K562 (cell line): ENCODE results near the gene DCAF12. TPM values are rescaled to one million over a fixed set of nuclear protein-coding genes. Genes with fewer than 3 reads are reported as not detected.
A peak's percentile ranks its signal among the peaks of the same experiment; 100 is the strongest.

ENCODE experiments used
- BDP1 ChIP-seq: IDR thresholded peaks from 3 replicates; pipeline ENCODE4 v1.6.1; 2011; ENCODE audit not compliant: insufficient read length, insufficient read depth
- BRD4 ChIP-seq: fragments of 200-600 bp; sonication (generic); IDR thresholded peaks from 2 replicates; pipeline ENCODE4 v1.6.1; 2017; ENCODE audit warnings: inconsistent platforms
- ELF1 ChIP-seq: fragments of 200-800 bp; sonication (Bioruptor generic); IDR thresholded peaks from 2 replicates; pipeline ENCODE4 v1.6.1; 2016; ENCODE audit warnings: missing genetic modification characterization, missing compliant biosample characterization
- KAT7 ChIP-seq: sonication (generic); formaldehyde crosslinking; IDR thresholded peaks from 2 replicates; pipeline ENCODE4 v1.8.0; 2022; ENCODE audit warnings: missing genetic modification reagents, mild to moderate bottlenecking, borderline replicate concordance
- NFE2 ChIP-seq: IDR thresholded peaks from 2 replicates; pipeline ENCODE4 v1.6.1; 2014; ENCODE audit warnings: antibody characterized with exemption, low read depth
- ZBTB11 ChIP-seq, 3 experiments: fragments of 200-800 bp in 1 of 3; fragments of 250-450 bp in 1 of 3; fragments of 450-650 bp in 1 of 3; sonication (Bioruptor Pico) in 1 of 3; sonication (Bioruptor generic) in 1 of 3; formaldehyde crosslinking in 1 of 3; IDR thresholded peaks; 2 replicates each; pipeline versions ENCODE4 v1.6.1 to v1.8.0; 2016 to 2022; ENCODE audit warnings: mild to moderate bottlenecking in 2 of 3, missing genetic modification characterization in 2 of 3, missing compliant biosample characterization in 1 of 3, moderate library complexity in 1 of 3
- ZNF174 ChIP-seq: fragments of 250-450 bp; sonication (Bioruptor Pico); IDR thresholded peaks from 2 replicates; pipeline ENCODE4 v1.4.0; 2020; ENCODE audit warnings: mild to moderate bottlenecking
- ZNF644 ChIP-seq: fragments of 200-800 bp; sonication (Bioruptor generic); IDR thresholded peaks from 2 replicates; pipeline ENCODE4 v1.6.1; 2016; ENCODE audit warnings: low read depth, missing genetic modification characterization, missing compliant biosample characterization
- polyA plus RNA-seq, 8 experiments: library from polyadenylated mRNA; depleted of rRNA in 4 of 8; stranded (reverse) in 5 of 8; unstranded in 3 of 8; fragments of >200 nt; fragmentation: Nextera tagmentation in 2 of 8; fragmentation: Illumina TruSeq in 1 of 8; extraction: Ambion mirVana in 2 of 8; extraction: Trizol in 1 of 8; gene quantifications; 2 replicates each; pipeline versions ENCODE4 v1.2.1 to v1.2.3, GENCODE V29; 2011 to 2014; ENCODE audit warnings: inconsistent platforms in 1 of 8, missing spikeins in 1 of 8
- total RNA-seq, 7 experiments: library from RNA; depleted of rRNA in 6 of 7; stranded (reverse); fragments of >200 nt in 6 of 7; fragmentation: Illumina TruSeq in 2 of 7; extraction: Trizol in 2 of 7; gene quantifications; 2 replicates each; pipeline versions ENCODE4 v1.2.1 to v1.2.3, GENCODE V29; 2011 to 2021; ENCODE audit warnings: low replicate concordance in 1 of 7
- TF ChIP-seq, protein P1 (sequence below), 2 experiments: fragments of 450-650 bp; formaldehyde crosslinking in 1 of 2; IDR thresholded peaks; 2 replicates each; pipeline versions ENCODE4 v1.4.0 to v1.6.1; 2014 to 2020; ENCODE audit warnings: mild to moderate bottlenecking in 2 of 2, borderline replicate concordance in 1 of 2, low read depth in 1 of 2

The DCAF12 gene
- total and polyA plus RNA-seq, 9 of the 15 experiments (the other 6 are each of a cell fraction or from before 2014, with no cell fraction given), result 10.9 to 59.6 (median 30.8) TPM

DNA sequence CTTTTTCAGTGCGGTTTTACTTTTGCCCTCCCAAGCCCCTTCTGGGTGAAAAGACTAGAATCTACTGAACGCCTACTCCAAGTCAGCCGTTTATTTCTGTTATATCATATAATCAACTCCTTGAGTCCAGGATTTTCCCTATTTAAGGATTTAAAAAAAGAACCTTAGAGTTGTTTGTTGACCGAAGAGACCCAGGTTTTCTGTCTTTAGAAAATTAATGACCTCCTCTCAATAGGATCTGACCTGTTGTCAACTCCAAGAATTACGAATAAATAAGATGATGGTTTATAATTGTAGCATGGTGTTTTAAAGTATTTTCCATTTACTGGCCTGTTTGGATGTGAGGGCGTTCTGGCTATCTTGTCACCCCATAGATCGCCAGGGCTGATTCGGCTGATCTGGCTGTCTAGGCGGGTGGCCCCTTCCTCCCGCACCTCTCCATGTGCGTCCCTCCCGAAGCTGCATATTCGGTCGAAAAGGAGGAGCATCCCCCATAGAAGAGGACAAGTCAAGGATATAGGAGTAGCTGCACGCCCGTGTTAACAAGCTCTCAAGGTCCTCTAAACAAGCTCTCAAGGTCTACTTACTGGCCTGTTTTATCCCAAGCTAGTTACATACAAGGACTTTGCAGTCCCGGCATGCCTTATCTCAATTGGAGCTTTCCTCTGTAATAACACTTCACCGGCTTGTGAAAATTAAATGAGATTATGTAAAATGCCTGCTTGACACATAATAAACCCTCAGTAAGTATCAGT is 76.7 kb downstream of the DCAF12 start (continued):
- TF ChIP-seq KAT7 (CRISPR knock-in tag) (no peak), BRD4 (no peak), BDP1 (no peak), ZBTB11 (CRISPR knock-in tag; IDR thresholded peaks at IDR 0.05) (0 out of 6 replicates have a peak, but pooled peaks of 1 of the 3 experiments have one; percentile 3), NFE2 (no peak), ZNF174 (no peak), ELF1 (no peak; the same call in 1 of the 2 replicates), ZNF644 (tag) (0 out of 2 replicates have a peak, but pooled peaks have one; percentile 16)
- TF ChIP-seq, protein P1, sequence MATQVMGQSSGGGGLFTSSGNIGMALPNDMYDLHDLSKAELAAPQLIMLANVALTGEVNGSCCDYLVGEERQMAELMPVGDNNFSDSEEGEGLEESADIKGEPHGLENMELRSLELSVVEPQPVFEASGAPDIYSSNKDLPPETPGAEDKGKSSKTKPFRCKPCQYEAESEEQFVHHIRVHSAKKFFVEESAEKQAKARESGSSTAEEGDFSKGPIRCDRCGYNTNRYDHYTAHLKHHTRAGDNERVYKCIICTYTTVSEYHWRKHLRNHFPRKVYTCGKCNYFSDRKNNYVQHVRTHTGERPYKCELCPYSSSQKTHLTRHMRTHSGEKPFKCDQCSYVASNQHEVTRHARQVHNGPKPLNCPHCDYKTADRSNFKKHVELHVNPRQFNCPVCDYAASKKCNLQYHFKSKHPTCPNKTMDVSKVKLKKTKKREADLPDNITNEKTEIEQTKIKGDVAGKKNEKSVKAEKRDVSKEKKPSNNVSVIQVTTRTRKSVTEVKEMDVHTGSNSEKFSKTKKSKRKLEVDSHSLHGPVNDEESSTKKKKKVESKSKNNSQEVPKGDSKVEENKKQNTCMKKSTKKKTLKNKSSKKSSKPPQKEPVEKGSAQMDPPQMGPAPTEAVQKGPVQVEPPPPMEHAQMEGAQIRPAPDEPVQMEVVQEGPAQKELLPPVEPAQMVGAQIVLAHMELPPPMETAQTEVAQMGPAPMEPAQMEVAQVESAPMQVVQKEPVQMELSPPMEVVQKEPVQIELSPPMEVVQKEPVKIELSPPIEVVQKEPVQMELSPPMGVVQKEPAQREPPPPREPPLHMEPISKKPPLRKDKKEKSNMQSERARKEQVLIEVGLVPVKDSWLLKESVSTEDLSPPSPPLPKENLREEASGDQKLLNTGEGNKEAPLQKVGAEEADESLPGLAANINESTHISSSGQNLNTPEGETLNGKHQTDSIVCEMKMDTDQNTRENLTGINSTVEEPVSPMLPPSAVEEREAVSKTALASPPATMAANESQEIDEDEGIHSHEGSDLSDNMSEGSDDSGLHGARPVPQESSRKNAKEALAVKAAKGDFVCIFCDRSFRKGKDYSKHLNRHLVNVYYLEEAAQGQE (IDR thresholded peaks at IDR 0.05; ENCODE audit: borderline replicate concordance), result no peak
- TF ChIP-seq, protein P1 (CRISPR knock-in tag; IDR thresholded peaks at IDR 0.05; ENCODE audit: low read depth), result no peak
